ENCODE results near the gene DNMT3B. TPM values are rescaled to one million over a fixed set of nuclear protein-coding genes. Genes with fewer than 3 reads are reported as not detected.

DNMT3B gene
- total RNA-seq, 1 donor from 2014 or later = 2.5 TPM

Other genes starting within 250 kb of the DNMT3B start
- 4.3 TPM for gene NOL4L, start 177.1 kb upstream of the DNMT3B start, total RNA-seq
- gene C20orf203, start 88.4 kb upstream of the DNMT3B start, total RNA-seq = 0.10 TPM
- gene COMMD7, start 18.9 kb upstream of the DNMT3B start, total RNA-seq = 13.7 TPM
- 58.3 TPM for gene MAPRE1, start 57.6 kb downstream of the DNMT3B start, total RNA-seq
- gene EFCAB8, start 96.5 kb downstream of the DNMT3B start, total RNA-seq = not detected
- gene SUN5, start 242.0 kb downstream of the DNMT3B start, total RNA-seq = not detected
- not detected for gene BPIFB2, start 245.3 kb downstream of the DNMT3B start, total RNA-seq

Data from skin of body (tissue), 1 donor.